ENCODE data around the gene SHISA8.

SHISA8 gene

GRCh38 chr22:41862530-41863266, 52.2 kb downstream of the SHISA8 start:
- DNase-seq: peak in 2 of 51 donors; percentile 4 to 15

- no peak for DNase-seq
These were observed 52.7 kb downstream of the SHISA8 start for GRCh38 chr22:41862160-41862529.
